ENCODE results near the gene SESTD1. TPM values are rescaled to one million over a fixed set of nuclear protein-coding genes. Genes with fewer than 3 reads are reported as not detected.

SESTD1 gene
- total RNA-seq, 2 experiments from 2014 or later, result 8.7 to 10.2 TPM

DNA sequence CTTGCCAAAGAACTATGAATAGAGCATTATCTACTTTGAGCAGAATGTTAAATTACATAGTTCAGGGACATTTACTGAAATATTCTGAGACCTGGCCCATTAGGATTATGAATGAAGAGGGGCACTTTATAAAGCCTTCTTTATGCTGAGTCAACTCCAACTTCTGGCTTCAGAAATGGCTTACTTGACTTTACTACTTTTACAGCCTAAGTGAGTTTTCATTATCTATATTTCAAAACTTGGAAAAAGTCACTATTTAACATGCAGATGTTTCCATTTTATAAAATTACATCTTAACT is 37.7 kb downstream of the SESTD1 start:
- ChIA-PET CTCF (no interaction called here), POLR2A (no interaction called here)
- TF ChIP-seq, protein P1, sequence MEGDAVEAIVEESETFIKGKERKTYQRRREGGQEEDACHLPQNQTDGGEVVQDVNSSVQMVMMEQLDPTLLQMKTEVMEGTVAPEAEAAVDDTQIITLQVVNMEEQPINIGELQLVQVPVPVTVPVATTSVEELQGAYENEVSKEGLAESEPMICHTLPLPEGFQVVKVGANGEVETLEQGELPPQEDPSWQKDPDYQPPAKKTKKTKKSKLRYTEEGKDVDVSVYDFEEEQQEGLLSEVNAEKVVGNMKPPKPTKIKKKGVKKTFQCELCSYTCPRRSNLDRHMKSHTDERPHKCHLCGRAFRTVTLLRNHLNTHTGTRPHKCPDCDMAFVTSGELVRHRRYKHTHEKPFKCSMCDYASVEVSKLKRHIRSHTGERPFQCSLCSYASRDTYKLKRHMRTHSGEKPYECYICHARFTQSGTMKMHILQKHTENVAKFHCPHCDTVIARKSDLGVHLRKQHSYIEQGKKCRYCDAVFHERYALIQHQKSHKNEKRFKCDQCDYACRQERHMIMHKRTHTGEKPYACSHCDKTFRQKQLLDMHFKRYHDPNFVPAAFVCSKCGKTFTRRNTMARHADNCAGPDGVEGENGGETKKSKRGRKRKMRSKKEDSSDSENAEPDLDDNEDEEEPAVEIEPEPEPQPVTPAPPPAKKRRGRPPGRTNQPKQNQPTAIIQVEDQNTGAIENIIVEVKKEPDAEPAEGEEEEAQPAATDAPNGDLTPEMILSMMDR (IDR thresholded peaks at IDR 0.05), result no peak
- Histone ChIP-seq H3K27me3 (ENCODE audit: control insufficient read depth in 1 of 2, insufficient read depth in 2 of 2, low read length in 2 of 2) (no peaks in the 10 kb centered on the region), H3K9me3 (ENCODE audit: control insufficient read depth in 1 of 2, insufficient read depth in 1 of 2, low read length in 2 of 2) (no peaks in the 10 kb centered on the region), H3K27ac (ENCODE audit: low read depth in 1 of 2, low read length in 2 of 2) (no peak overlapping the region), H3K36me3 (ENCODE audit: insufficient read depth, low read length) (no peaks in the 10 kb centered on the region), H3K4me1 (ENCODE audit: insufficient read depth, low read length) (no peaks in the 10 kb centered on the region), H3K4me3 (ENCODE audit: low read length) (no peak overlapping the region)
- no peak overlapping the region for H3K4me3 Mint-ChIP-seq
- H3K27me3 Mint-ChIP-seq, result no peaks in the 10 kb centered on the region
- no peak for DNase-seq
- H3K4me1 Mint-ChIP-seq (ENCODE audit: low read depth), result no peaks in the 10 kb centered on the region
- no peaks in the 10 kb centered on the region for H3K36me3 Mint-ChIP-seq (ENCODE audit: low read depth)
- H3K9me3 Mint-ChIP-seq, result no peaks in the 10 kb centered on the region
- no peak overlapping the region for H3K27ac Mint-ChIP-seq
- intact Hi-C loops (cut with DNase I, micrococcal nuclease), result no loop called here
- ATAC-seq (ENCODE audit: poor library complexity), result no peak

DNA sequence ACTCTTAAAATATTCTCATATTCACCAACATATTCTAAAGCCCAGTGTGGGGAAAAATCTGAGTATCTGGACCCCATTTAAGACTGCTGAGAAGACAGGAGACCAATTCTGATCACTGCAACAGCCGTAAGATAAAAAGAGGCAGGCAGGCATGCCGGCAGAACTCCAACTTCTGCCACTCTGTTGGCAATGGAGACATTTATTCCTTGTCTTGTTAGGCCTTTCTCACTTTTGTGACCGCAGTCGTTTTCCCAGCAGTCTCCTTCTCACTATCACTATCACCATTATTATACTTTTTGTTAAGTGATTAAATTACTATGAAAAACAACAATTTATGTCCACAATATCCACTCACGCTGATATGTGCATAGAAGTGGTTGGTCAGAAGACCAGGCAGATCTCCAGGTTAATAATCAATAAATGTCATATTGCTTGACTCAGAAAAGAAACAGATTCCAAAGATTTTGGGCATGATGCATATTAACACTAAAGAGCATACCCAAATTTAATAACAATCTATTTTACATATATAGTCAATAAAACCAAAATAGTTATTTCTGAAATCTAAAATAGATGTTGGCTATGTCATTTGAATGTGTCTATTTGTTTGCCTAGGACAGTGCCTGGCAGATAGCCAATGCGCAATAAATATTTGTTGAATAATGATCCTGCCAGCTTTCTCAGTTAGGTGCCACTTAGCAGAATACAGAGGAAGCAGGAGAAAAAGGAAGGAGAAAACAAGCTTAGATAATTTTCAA is 38.2 kb downstream of the SESTD1 start:
- Histone ChIP-seq H3K4me1 (ENCODE audit: insufficient read depth, low read length) (no peaks in the 10 kb centered on the region), H3K9me3 (ENCODE audit: control insufficient read depth in 1 of 2, insufficient read depth in 1 of 2, low read length in 2 of 2) (no peaks in the 10 kb centered on the region), H3K36me3 (ENCODE audit: insufficient read depth, low read length) (no peaks in the 10 kb centered on the region), H3K4me3 (ENCODE audit: low read length) (no peak overlapping the region), H3K27me3 (ENCODE audit: control insufficient read depth in 1 of 2, insufficient read depth in 2 of 2, low read length in 2 of 2) (no peaks in the 10 kb centered on the region), H3K27ac (ENCODE audit: low read depth in 1 of 2, low read length in 2 of 2) (no peak overlapping the region)
- ChIA-PET POLR2A (no interaction called here), CTCF (no interaction called here)
- no peaks in the 10 kb centered on the region for H3K9me3 Mint-ChIP-seq
- no peak overlapping the region for H3K27ac Mint-ChIP-seq
- no peak overlapping the region for H3K4me3 Mint-ChIP-seq
- no peaks in the 10 kb centered on the region for H3K27me3 Mint-ChIP-seq
- ATAC-seq (ENCODE audit: poor library complexity) (no peak), DNase-seq (no peak)
- no peaks in the 10 kb centered on the region for H3K36me3 Mint-ChIP-seq (ENCODE audit: low read depth)
- intact Hi-C loops (cut with DNase I, micrococcal nuclease), result no loop called here
- H3K4me1 Mint-ChIP-seq (ENCODE audit: low read depth), result no peaks in the 10 kb centered on the region
- TF ChIP-seq, protein P1 (IDR thresholded peaks at IDR 0.05), result no peak

DNA sequence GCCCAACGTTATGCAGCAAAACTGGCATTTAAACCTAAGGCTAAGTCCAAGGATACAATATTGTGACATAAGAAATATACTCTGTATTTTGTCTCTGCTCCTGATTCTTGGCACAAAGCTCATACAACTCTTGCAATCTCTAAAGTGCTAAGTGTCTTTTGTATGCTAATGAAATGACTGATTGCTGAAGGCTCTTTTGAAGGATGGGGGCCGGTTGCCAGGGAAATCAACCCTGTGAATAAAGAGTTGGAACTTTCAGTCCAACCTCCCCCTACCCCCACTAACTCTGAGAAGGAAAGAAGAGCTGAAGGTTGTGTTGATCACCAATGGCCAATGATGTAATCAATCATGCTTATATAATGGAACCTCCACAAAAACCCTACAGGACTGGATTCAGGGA is 40.3 kb downstream of the SESTD1 start:
- Histone ChIP-seq H3K9me3 (ENCODE audit: control insufficient read depth in 1 of 2, insufficient read depth in 1 of 2, low read length in 2 of 2) (no peaks in the 10 kb centered on the region), H3K36me3 (ENCODE audit: insufficient read depth, low read length) (no peaks in the 10 kb centered on the region), H3K4me3 (ENCODE audit: low read length) (no peak overlapping the region), H3K27me3 (ENCODE audit: control insufficient read depth in 1 of 2, insufficient read depth in 2 of 2, low read length in 2 of 2) (no peaks in the 10 kb centered on the region), H3K4me1 (ENCODE audit: insufficient read depth, low read length) (no peaks in the 10 kb centered on the region), H3K27ac (ENCODE audit: low read depth in 1 of 2, low read length in 2 of 2) (no peak overlapping the region)
- DNase-seq (no peak), ATAC-seq (ENCODE audit: poor library complexity) (no peak)
- Mint-ChIP-seq H3K4me1 (ENCODE audit: low read depth) (no peaks in the 10 kb centered on the region), H3K9me3 (no peaks in the 10 kb centered on the region), H3K27ac (no peak overlapping the region), H3K4me3 (no peak overlapping the region), H3K27me3 (no peaks in the 10 kb centered on the region), H3K36me3 (ENCODE audit: low read depth) (no peaks in the 10 kb centered on the region)
- TF ChIP-seq, protein P1 (IDR thresholded peaks at IDR 0.05), result no peak
- ChIA-PET POLR2A (no interaction called here), CTCF (no interaction called here)
- intact Hi-C loops (cut with DNase I, micrococcal nuclease), result no loop called here

All from CD4-positive, alpha-beta T cell (primary cell).